ENCODE results near the gene TTC23. TPM values are rescaled to one million over a fixed set of nuclear protein-coding genes. Genes with fewer than 3 reads are reported as not detected.

TTC23 gene
- total and polyA plus RNA-seq, 7 donors, result 5.5 to 33.0 (median 19.9) TPM

- DNase-seq, result no peak
- Histone ChIP-seq H3K4me1 (peaks cover 0 to 5% (median 0%) of the 10 kb centered on the region in 4 donors), H3K27me3 (no peaks in the 10 kb centered on the region), H3K9me3 (no peaks in the 10 kb centered on the region), H3K36me3 (no peaks in the 10 kb centered on the region), H3K27ac (no peak overlapping the region), H3K4me3 (no peak overlapping the region)
- intact Hi-C loops (cut with DNase I), result no loop called here
- WGBS, 2 donors, result 88% methylated on average over 13 of the region's 13 CpGs
- TF ChIP-seq EP300 (IDR thresholded peaks at IDR 0.05), result no peak
- TF ChIP-seq, protein P1, sequence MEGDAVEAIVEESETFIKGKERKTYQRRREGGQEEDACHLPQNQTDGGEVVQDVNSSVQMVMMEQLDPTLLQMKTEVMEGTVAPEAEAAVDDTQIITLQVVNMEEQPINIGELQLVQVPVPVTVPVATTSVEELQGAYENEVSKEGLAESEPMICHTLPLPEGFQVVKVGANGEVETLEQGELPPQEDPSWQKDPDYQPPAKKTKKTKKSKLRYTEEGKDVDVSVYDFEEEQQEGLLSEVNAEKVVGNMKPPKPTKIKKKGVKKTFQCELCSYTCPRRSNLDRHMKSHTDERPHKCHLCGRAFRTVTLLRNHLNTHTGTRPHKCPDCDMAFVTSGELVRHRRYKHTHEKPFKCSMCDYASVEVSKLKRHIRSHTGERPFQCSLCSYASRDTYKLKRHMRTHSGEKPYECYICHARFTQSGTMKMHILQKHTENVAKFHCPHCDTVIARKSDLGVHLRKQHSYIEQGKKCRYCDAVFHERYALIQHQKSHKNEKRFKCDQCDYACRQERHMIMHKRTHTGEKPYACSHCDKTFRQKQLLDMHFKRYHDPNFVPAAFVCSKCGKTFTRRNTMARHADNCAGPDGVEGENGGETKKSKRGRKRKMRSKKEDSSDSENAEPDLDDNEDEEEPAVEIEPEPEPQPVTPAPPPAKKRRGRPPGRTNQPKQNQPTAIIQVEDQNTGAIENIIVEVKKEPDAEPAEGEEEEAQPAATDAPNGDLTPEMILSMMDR (IDR thresholded peaks at IDR 0.05), result no peak
- no peak for TF ChIP-seq POLR2A (IDR thresholded peaks at IDR 0.05)
- no peak for TF ChIP-seq POLR2AphosphoS5 (IDR thresholded peaks at IDR 0.05)
Measured at GRCh38 chr15:99092554-99093172, 156.7 kb downstream of the TTC23 start.

- no peaks in the 10 kb centered on the region for H3K27me3 ChIP-seq
- TF ChIP-seq EP300 (IDR thresholded peaks at IDR 0.05) (no peak), POLR2AphosphoS5 (IDR thresholded peaks at IDR 0.05) (no peak), POLR2A (IDR thresholded peaks at IDR 0.05) (no peak)
- TF ChIP-seq, protein P1 (IDR thresholded peaks at IDR 0.05), result no peak
- H3K9me3 ChIP-seq, result no peaks in the 10 kb centered on the region
- H3K27ac ChIP-seq, result no peak overlapping the region
- H3K36me3 ChIP-seq, result no peaks in the 10 kb centered on the region
- H3K4me1 ChIP-seq, result peaks cover 0 to 2% (median 0%) of the 10 kb centered on the region in 4 donors
- intact Hi-C loops (cut with DNase I), result no loop called here
- WGBS, 2 donors, result 87 to 93% methylated on average over 1 of the region's 1 CpG
- H3K4me3 ChIP-seq, result no peak overlapping the region
- no peak for DNase-seq
Measured at GRCh38 chr15:99090938-99091337, 158.4 kb downstream of the TTC23 start.

DNA sequence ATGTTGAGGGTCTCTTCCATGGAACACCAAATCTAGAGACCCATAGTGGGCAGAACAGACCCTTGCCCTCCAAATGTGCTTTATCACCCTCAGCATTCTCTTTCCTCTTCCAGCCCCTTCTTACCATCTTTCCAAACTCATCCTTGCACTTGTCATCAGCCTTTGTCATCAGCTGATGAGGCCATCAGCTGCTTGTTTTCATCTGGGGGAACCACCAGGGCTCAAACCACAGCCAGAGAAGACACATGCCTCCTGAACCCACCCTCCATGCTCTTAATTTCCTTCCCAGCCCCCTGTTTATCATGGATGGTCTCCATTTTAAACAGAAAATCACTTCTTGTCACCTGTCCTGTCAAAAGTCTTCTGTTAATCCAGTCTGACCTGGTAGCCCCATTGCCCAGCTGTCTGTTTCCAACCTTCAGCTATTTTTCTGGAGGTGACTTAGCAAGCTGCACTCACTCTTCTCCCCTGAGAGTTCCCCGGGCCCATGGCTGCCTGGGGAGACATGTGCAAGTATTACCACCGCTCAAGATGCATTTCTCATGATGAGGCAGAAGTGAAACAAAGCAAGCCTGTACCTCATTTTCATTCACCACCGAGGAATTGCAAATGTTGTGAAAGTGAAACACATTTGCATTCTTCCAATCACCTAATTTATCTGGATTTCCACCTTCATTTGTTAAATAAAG, 159.2 kb downstream of the TTC23 start:
- no peaks in the 10 kb centered on the region for H3K9me3 ChIP-seq
- no peak for TF ChIP-seq POLR2AphosphoS5 (IDR thresholded peaks at IDR 0.05)
- TF ChIP-seq EP300 (IDR thresholded peaks at IDR 0.05), result no peak
- TF ChIP-seq, protein P1 (IDR thresholded peaks at IDR 0.05), result no peak
- TF ChIP-seq POLR2A (IDR thresholded peaks at IDR 0.05), result no peak
- DNase-seq, result no peak
- intact Hi-C loops (cut with DNase I), result no loop called here
- peaks cover 0 to 8% (median 0%) of the 10 kb centered on the region in 4 donors for H3K4me1 ChIP-seq
- 43 to 54% methylated on average over 3 of the region's 3 CpGs for WGBS, 2 donors
- no peak overlapping the region for H3K4me3 ChIP-seq
- H3K36me3 ChIP-seq, result no peaks in the 10 kb centered on the region
- H3K27ac ChIP-seq, result no peak overlapping the region
- no peaks in the 10 kb centered on the region for H3K27me3 ChIP-seq

DNA sequence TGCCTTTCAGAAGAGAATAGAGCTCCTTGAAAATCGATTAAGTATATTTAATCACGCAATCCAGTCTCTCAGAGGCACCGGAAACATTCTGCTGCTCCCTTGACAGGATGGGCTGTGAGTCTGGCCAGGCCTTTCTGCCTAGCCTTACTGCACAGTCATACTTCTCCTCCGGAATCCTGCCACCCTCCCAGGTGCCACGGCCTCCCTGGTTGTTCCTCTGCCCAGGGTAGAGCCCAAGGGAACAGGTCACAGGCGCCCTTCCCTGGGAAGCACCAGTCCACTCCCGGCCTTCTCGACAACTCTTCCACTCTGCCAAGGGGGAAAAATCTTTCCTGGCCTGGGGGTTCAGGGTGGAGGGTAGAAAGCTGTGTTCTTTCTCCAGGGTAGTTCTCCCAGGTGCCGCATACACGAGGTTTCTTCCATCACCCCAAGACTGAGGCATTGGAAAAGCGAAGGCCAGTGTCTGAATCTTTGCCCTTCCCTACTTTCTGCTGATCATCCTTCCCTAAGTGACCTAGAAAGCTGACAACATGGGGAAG, 161.9 kb downstream of the TTC23 start:
- DNase-seq, result no peak
- intact Hi-C loops (cut with DNase I), result no loop called here
- no peaks in the 10 kb centered on the region for H3K36me3 ChIP-seq
- H3K27me3 ChIP-seq, result no peaks in the 10 kb centered on the region
- H3K4me3 ChIP-seq, result no peak overlapping the region
- 91 to 92% methylated on average over 11 of the region's 11 CpGs for WGBS, 2 donors
- peaks cover 0 to 8% (median 0%) of the 10 kb centered on the region in 4 donors for H3K4me1 ChIP-seq
- no peak overlapping the region for H3K27ac ChIP-seq
- TF ChIP-seq POLR2AphosphoS5 (IDR thresholded peaks at IDR 0.05), result no peak
- no peak for TF ChIP-seq EP300 (IDR thresholded peaks at IDR 0.05)
- TF ChIP-seq POLR2A (IDR thresholded peaks at IDR 0.05), result no peak
- TF ChIP-seq, protein P1 (IDR thresholded peaks at IDR 0.05), result no peak
- H3K9me3 ChIP-seq, result no peaks in the 10 kb centered on the region
